Measurements from ENCODE around the gene S100A1. TPM values are rescaled to one million over a fixed set of nuclear protein-coding genes. Genes with fewer than 3 reads are reported as not detected.

S100A1 gene
- total RNA-seq, 1 experiment from 2014 or later = 1.3 TPM

DNA sequence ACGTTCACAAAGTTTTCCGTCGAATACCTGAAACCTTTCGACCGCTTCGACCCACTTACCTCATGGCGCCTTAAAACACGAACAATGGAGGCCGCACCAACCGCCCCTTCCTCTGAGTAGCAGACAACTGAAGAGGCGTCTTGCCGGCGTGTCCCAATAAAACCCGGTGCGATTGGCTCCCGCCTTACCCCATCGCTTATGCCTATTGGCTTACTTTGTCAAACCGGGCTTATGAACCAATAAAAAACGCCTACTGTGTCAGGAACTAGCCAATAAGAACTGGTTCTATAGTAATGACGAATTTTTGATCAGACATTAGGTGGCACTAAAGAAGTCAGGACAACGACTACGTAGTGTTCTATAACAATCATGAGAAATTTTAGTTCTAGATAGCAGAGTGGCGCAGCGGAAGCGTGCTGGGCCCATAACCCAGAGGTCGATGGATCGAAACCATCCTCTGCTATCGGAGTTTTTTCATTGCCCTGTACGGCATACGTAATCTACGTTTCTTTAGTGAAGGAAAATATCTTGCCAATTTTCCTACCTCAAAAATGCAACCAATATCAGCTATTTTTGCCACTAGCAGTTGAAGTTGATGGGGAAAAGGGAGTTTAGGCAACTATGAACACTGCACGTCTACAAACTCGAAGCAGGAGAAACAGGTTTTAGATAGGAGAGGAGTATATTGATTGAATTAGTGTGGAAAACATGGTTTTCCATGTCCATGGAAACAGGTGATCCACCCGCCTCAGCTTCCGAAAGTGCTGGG, 42.8 kb downstream of the S100A1 start, which contains the start of gene ILF2 (continued):
- TF ChIP-seq ZNF263 (CRISPR knock-in tag; IDR thresholded peaks at IDR 0.05; ENCODE audit: low read depth) (no peak), FOXJ3 (CRISPR knock-in tag; IDR thresholded peaks at IDR 0.05; ENCODE audit: borderline replicate concordance) (no peak), GRHL2 (CRISPR knock-in tag; IDR thresholded peaks at IDR 0.05; ENCODE audit: insufficient replicate concordance, severe bottlenecking) (no peak), ZNF671 (CRISPR knock-in tag; IDR thresholded peaks at IDR 0.05) (no peak), ZNF416 (CRISPR knock-in tag; IDR thresholded peaks at IDR 0.05) (no peak), ATF1 (CRISPR knock-in tag; IDR thresholded peaks at IDR 0.05) (no peak), NR1H2 (CRISPR knock-in tag; IDR thresholded peaks at IDR 0.05) (no peak), IRF2 (CRISPR knock-in tag; IDR thresholded peaks at IDR 0.05; ENCODE audit: borderline replicate concordance, low read depth) (no peak), NR3C1 (CRISPR knock-in tag; conservative IDR thresholded peaks at IDR 0.05; ENCODE audit: low read depth) (no peak), NFYB (CRISPR knock-in tag; conservative IDR thresholded peaks at IDR 0.05; ENCODE audit: low read depth) (peak; percentile 89), NR2C2 (CRISPR knock-in tag; IDR thresholded peaks at IDR 0.05) (no peak)
- TF ChIP-seq, protein P1, sequence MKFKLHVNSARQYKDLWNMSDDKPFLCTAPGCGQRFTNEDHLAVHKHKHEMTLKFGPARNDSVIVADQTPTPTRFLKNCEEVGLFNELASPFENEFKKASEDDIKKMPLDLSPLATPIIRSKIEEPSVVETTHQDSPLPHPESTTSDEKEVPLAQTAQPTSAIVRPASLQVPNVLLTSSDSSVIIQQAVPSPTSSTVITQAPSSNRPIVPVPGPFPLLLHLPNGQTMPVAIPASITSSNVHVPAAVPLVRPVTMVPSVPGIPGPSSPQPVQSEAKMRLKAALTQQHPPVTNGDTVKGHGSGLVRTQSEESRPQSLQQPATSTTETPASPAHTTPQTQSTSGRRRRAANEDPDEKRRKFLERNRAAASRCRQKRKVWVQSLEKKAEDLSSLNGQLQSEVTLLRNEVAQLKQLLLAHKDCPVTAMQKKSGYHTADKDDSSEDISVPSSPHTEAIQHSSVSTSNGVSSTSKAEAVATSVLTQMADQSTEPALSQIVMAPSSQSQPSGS (CRISPR knock-in tag; IDR thresholded peaks at IDR 0.05; ENCODE audit: borderline replicate concordance, low read depth) = no peak
- TF ChIP-seq, protein P2, sequence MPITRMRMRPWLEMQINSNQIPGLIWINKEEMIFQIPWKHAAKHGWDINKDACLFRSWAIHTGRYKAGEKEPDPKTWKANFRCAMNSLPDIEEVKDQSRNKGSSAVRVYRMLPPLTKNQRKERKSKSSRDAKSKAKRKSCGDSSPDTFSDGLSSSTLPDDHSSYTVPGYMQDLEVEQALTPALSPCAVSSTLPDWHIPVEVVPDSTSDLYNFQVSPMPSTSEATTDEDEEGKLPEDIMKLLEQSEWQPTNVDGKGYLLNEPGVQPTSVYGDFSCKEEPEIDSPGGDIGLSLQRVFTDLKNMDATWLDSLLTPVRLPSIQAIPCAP (CRISPR knock-in tag; IDR thresholded peaks at IDR 0.05) = no peak
- TF ChIP-seq, protein P3, sequence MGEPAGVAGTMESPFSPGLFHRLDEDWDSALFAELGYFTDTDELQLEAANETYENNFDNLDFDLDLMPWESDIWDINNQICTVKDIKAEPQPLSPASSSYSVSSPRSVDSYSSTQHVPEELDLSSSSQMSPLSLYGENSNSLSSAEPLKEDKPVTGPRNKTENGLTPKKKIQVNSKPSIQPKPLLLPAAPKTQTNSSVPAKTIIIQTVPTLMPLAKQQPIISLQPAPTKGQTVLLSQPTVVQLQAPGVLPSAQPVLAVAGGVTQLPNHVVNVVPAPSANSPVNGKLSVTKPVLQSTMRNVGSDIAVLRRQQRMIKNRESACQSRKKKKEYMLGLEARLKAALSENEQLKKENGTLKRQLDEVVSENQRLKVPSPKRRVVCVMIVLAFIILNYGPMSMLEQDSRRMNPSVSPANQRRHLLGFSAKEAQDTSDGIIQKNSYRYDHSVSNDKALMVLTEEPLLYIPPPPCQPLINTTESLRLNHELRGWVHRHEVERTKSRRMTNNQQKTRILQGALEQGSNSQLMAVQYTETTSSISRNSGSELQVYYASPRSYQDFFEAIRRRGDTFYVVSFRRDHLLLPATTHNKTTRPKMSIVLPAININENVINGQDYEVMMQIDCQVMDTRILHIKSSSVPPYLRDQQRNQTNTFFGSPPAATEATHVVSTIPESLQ (CRISPR knock-in tag; IDR thresholded peaks at IDR 0.05) = no peak
- TF ChIP-seq, protein P4, sequence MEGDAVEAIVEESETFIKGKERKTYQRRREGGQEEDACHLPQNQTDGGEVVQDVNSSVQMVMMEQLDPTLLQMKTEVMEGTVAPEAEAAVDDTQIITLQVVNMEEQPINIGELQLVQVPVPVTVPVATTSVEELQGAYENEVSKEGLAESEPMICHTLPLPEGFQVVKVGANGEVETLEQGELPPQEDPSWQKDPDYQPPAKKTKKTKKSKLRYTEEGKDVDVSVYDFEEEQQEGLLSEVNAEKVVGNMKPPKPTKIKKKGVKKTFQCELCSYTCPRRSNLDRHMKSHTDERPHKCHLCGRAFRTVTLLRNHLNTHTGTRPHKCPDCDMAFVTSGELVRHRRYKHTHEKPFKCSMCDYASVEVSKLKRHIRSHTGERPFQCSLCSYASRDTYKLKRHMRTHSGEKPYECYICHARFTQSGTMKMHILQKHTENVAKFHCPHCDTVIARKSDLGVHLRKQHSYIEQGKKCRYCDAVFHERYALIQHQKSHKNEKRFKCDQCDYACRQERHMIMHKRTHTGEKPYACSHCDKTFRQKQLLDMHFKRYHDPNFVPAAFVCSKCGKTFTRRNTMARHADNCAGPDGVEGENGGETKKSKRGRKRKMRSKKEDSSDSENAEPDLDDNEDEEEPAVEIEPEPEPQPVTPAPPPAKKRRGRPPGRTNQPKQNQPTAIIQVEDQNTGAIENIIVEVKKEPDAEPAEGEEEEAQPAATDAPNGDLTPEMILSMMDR (IDR thresholded peaks at IDR 0.05) = no peak
- TF ChIP-seq, protein P5, sequence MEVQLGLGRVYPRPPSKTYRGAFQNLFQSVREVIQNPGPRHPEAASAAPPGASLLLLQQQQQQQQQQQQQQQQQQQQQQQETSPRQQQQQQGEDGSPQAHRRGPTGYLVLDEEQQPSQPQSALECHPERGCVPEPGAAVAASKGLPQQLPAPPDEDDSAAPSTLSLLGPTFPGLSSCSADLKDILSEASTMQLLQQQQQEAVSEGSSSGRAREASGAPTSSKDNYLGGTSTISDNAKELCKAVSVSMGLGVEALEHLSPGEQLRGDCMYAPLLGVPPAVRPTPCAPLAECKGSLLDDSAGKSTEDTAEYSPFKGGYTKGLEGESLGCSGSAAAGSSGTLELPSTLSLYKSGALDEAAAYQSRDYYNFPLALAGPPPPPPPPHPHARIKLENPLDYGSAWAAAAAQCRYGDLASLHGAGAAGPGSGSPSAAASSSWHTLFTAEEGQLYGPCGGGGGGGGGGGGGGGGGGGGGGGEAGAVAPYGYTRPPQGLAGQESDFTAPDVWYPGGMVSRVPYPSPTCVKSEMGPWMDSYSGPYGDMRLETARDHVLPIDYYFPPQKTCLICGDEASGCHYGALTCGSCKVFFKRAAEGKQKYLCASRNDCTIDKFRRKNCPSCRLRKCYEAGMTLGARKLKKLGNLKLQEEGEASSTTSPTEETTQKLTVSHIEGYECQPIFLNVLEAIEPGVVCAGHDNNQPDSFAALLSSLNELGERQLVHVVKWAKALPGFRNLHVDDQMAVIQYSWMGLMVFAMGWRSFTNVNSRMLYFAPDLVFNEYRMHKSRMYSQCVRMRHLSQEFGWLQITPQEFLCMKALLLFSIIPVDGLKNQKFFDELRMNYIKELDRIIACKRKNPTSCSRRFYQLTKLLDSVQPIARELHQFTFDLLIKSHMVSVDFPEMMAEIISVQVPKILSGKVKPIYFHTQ (CRISPR knock-in tag; IDR thresholded peaks at IDR 0.05) = no peak
- TF ChIP-seq, protein P6, sequence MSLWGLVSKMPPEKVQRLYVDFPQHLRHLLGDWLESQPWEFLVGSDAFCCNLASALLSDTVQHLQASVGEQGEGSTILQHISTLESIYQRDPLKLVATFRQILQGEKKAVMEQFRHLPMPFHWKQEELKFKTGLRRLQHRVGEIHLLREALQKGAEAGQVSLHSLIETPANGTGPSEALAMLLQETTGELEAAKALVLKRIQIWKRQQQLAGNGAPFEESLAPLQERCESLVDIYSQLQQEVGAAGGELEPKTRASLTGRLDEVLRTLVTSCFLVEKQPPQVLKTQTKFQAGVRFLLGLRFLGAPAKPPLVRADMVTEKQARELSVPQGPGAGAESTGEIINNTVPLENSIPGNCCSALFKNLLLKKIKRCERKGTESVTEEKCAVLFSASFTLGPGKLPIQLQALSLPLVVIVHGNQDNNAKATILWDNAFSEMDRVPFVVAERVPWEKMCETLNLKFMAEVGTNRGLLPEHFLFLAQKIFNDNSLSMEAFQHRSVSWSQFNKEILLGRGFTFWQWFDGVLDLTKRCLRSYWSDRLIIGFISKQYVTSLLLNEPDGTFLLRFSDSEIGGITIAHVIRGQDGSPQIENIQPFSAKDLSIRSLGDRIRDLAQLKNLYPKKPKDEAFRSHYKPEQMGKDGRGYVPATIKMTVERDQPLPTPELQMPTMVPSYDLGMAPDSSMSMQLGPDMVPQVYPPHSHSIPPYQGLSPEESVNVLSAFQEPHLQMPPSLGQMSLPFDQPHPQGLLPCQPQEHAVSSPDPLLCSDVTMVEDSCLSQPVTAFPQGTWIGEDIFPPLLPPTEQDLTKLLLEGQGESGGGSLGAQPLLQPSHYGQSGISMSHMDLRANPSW (CRISPR knock-in tag; conservative IDR thresholded peaks at IDR 0.05; ENCODE audit: low read depth) = no peak
- TF ChIP-seq, protein P7, sequence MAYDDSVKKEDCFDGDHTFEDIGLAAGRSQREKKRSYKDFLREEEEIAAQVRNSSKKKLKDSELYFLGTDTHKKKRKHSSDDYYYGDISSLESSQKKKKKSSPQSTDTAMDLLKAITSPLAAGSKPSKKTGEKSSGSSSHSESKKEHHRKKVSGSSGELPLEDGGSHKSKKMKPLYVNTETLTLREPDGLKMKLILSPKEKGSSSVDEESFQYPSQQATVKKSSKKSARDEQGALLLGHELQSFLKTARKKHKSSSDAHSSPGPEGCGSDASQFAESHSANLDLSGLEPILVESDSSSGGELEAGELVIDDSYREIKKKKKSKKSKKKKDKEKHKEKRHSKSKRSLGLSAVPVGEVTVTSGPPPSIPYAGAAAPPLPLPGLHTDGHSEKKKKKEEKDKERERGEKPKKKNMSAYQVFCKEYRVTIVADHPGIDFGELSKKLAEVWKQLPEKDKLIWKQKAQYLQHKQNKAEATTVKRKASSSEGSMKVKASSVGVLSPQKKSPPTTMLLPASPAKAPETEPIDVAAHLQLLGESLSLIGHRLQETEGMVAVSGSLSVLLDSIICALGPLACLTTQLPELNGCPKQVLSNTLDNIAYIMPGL (CRISPR knock-in tag; IDR thresholded peaks at IDR 0.05) = peak; percentile 83
- TF ChIP-seq, protein P8, sequence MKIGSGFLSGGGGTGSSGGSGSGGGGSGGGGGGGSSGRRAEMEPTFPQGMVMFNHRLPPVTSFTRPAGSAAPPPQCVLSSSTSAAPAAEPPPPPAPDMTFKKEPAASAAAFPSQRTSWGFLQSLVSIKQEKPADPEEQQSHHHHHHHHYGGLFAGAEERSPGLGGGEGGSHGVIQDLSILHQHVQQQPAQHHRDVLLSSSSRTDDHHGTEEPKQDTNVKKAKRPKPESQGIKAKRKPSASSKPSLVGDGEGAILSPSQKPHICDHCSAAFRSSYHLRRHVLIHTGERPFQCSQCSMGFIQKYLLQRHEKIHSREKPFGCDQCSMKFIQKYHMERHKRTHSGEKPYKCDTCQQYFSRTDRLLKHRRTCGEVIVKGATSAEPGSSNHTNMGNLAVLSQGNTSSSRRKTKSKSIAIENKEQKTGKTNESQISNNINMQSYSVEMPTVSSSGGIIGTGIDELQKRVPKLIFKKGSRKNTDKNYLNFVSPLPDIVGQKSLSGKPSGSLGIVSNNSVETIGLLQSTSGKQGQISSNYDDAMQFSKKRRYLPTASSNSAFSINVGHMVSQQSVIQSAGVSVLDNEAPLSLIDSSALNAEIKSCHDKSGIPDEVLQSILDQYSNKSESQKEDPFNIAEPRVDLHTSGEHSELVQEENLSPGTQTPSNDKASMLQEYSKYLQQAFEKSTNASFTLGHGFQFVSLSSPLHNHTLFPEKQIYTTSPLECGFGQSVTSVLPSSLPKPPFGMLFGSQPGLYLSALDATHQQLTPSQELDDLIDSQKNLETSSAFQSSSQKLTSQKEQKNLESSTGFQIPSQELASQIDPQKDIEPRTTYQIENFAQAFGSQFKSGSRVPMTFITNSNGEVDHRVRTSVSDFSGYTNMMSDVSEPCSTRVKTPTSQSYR (CRISPR knock-in tag; IDR thresholded peaks at IDR 0.05) = no peak
- TF ChIP-seq, protein P9, sequence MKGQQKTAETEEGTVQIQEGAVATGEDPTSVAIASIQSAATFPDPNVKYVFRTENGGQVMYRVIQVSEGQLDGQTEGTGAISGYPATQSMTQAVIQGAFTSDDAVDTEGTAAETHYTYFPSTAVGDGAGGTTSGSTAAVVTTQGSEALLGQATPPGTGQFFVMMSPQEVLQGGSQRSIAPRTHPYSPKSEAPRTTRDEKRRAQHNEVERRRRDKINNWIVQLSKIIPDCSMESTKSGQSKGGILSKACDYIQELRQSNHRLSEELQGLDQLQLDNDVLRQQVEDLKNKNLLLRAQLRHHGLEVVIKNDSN (CRISPR knock-in tag; IDR thresholded peaks at IDR 0.05) = peak; percentile 15; the same call in 1 of the 2 replicates
